ENCODE results near the gene NEAT1.
"Not testable (repeated sequence)": the region's sequence is repeated elsewhere in the genome, so short reads cannot be mapped to it uniquely, and the experiment has no call there.

NEAT1 gene

DNA sequence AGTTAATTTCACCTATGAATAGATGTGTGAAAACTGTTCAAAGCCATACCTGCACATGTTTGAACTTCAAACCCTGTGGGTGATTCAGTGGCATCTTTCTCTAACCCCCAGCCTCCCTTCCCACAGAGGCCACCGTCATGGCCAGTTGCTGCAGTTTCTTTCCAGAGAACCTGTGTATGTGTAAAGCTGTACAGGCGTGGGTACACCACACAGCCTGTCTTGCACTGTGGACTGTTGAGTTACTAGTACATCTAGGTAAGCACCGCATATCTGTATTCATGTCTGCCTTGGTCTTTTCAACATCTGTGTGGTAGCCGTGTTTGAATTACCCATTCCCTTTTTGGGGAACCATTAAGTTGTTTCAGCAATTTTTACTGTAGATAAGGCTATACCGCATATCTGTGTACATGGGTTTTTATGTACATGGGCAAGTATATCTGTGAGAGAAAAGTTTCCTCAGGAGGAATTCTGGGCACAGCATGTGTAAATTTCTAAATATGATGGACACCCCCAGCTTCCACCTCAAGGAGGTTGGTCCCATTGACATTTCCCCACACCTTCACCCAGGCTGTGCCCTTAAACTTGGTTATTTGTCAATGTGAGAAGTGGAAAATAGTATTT, 13.9 kb downstream of the NEAT1 start:
- no peak for DNase-seq

DNA sequence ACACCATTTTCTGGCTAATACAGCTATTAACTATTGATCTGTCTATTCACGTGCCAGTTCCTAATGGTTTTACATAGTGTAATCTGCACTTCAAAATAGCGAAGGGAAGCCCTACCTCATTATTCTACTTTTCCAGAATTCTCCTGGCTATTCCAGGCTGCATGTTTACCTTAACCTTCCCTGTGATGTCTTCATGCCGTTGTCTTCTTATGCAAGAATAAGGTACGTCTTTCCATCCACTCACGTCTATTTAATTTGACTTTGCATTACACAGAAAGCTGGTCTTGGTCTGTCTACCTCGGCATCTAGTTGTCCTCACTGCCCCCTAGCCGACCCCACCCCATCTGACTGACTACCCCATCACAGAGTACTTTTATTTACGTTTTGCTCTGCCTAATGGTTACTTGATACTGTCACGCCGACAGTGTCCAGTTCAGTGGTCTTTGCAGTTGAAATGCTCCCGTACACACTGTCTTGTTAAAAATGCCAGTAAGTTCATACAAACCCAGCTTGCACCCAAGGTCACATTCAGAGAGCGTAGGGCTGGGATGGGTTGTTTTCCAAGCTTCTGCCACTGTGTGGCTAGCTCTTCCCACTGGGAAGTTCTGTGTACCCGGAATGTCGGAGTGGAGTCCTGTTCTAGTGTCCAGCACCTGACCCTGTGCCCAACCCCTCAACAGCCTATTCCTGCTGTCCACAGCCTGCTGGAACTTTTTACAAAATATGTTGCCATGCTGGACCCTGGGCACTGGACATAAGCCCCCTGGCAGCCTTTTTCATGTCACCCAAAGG, 15.0 kb downstream of the NEAT1 start:
- no peak for DNase-seq

DNA sequence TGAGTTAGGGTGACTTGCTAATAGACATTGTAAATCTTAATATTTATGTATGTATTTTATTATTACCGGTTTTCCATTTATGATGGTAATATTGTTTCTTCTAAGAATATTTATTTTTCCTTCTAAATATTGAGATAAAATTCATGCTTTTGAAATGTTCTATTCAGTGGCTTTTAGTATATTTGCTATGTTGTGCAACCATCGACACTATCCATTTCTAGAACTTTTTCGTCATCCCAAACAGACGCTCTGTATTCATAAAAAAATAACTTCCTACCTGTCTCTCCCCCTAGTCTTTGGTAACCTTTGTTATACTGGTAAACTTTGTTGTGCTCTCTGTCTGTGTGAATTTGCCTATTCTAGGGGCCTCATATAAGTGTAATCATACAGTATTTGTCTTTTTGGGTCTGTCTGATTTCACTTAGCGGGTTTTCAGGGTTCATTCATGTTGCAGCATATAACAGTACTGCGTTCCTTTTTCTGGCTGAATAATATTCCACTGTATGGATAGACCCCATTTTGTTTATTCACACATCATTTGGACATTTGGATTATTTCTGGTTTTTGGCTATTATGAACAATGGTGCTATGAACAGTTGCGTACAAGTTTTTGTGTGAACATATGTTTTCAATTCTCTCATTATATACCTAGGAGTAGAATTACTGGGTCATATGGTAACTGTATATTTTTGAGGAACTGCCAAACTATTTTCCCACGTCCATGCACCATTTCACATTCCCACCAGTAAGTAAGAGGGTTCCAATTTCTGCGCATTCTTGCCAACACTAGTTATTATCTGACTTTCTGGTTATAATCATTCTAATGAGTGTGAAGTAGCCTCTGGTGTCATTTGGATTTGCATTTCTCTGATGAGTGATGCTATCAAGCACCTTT, 15.9 kb downstream of the NEAT1 start:
- no peak for DNase-seq

DNA sequence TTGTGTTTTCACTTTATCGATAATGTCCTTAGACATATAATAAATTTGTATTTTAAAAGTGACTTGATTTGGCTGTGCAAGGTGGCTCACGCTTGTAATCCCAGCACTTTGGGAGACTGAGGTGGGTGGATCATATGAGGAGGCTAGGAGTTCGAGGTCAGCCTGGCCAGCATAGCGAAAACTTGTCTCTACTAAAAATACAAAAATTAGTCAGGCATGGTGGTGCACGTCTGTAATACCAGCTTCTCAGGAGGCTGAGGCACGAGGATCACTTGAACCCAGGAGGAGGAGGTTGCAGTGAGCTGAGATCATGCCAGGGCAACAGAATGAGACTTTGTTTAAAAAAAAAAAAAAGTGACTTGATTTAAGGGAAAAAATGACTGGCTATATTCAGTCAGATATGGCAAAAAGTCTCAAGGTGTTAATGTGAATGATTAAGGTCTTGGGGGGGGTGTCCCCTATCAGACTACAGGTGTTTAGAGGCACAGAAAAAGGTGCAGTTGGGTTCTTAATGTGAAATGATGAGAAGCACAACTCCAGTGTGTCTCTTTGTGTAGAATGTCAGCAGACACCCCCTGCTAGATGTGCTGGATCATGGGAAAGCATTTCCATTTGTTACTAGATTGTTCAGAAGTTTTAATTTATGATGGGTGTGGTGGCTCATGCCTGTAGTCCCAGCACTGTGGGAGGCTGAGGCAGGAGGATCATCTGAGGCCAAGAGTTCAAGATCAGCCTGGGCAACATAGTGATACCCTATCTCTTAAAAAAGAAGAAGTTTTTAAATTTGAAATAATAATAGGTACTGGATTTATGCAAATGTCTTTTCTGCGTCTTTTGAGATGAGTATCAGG, 17.0 kb downstream of the NEAT1 start:
- DNase-seq, result no peak

DNA sequence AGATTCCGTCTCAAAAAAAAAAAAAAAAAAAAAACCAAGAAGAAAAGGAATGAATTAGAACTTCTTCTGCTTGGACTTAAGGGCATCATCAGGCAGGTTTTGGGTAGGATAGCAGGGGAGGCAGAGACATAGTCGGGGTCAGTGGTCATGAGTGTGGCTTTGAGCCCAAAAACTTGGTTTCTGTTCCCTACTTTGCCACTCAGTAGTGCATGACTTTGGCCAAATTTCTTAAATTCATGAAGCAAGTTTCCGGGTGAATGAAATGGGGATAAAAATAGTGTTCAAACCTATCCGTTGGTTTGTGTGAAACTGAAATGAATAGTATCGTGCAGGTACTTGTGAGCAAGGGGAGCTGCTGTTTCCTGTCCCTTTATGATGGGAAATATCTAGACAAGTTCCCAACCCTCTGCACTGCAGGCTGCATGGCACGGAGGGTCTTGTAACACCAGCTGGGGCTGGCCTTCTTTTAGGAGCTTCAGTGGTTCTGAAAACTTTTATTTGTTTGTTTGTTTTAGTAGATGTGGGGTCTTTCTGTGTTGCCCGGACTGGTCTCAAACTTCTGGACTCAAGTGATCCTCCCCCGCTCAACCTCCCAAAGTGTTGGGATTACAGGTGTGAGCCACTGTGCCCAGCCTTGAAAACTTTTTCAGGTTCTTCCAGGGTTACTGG, 18.4 kb downstream of the NEAT1 start:
- no peak for DNase-seq

DNA sequence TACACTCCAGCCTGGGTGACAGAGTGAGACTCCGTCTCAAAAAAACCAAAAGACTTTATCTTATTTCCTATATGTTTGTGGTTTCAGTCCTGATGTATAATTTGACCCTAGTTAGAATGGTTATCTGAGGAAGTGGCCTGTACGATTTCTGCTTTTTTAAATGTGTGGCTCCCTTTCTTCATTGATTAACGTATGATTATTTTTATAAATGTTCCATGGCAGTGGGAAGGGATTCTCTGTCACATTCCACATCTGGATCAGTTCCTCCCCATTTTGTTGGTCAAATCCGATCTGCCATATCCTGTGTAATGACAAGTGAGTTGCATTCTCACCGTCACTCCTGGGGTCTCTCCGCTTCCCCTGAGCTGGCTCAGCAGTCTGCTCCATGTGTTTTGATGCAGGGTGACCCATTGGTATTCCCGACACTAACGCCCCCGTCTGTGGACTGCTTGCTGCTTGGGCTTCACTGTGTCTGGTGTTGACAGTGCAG, 20.3 kb downstream of the NEAT1 start:
- DNase-seq, result no peak

DNA sequence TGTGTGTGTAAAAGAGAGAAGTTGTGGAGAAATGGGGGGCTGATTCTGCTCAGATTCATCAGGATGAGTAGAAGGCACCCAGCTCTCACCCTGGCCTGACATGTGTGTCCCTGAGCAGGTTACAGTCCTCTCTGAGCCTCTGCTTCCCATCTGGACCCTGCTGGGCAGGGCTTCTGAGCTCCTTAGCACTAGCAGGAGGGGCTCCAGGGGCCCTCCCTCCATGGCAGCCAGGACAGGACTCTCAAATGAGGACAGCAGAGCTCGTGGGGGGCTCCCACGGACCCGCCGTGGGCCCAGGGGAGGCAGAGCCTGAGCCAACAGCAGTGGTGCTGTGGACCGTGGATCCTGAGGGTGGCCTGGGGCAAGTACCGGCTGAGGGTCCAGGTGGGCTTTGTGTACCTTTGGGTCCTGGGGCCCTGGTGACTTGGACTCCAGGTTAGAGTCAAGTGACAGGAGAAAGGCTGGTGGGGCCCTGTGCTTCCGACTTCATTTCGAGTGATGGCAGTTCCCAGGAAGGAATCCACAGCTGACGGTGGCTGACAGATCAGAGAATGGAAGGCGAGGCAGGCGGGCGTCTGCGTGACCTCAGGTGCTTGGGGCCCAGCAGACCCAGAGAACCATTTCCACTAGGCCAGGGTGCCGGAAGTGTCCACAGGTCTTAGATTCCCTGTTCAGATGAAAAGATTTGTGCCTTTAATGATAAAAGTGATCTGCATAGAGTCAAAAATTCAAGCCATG, 21.9 kb downstream of the NEAT1 start:
- no peak for DNase-seq

DNA sequence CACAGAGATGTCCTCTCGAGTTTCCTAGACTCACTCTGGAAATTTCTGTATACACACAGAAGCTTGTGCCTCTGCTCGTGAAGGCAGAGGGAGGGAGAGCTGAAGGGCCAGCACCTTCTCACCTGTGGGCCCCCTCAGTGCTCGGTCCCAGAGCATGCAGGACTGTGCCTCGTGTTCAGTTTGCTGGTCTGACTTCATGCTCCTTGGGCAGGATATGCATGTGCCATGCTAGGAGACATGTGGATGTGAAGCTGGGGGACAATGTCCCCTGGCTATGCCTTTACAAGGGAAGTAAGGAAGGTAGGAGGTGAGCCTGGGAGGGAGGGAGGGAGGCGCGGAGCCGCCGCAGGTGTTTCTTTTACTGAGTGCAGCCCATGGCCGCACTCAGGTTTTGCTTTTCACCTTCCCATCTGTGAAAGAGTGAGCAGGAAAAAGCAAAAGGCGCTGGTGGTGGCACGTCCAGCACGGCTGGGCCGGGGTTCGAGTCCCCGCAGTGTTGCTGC, 22.6 kb downstream of the NEAT1 start:
- DNase-seq, result no peak

DNA sequence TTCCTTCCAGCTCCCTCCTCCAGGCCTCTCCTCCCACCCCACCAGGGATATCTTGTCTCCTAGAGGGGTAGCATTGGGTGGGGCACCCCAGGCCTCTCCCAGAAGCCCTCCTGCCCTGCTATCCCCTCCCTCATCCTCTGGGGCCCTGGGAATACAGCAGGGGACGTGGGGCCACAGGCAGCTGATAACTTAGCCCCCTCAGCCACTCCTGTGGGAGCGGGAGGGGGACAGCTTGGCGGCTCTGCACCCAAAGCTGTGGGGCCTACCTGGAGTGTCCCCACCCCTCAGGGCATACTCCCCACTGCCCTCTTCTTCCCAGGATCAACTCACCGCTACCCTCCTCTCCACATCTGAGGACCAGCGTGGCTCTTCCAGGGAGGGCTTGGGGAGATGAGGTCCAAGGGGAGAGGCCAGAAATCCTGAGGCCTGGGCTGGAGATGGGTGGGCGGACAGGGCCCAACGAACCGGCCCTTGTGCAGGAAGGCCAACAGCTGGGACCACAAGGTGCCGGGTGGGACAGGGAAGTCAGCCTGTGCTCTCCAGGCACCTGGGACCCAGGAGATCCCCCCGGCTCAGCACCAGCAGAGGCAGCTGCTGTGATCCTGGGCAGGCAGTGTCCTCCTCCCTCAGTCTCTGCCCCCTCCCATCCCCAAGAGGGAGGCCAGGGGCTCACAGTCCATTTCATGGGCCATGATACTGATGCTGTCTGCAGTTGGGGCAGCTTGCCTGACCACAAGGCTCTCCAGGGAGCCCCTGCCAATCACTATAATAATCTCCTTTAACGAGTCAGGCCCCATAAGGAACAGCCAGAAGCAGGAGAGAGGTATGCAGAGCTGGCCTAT, 23.2 kb downstream of the NEAT1 start:
- DNase-seq, result no peak

DNA sequence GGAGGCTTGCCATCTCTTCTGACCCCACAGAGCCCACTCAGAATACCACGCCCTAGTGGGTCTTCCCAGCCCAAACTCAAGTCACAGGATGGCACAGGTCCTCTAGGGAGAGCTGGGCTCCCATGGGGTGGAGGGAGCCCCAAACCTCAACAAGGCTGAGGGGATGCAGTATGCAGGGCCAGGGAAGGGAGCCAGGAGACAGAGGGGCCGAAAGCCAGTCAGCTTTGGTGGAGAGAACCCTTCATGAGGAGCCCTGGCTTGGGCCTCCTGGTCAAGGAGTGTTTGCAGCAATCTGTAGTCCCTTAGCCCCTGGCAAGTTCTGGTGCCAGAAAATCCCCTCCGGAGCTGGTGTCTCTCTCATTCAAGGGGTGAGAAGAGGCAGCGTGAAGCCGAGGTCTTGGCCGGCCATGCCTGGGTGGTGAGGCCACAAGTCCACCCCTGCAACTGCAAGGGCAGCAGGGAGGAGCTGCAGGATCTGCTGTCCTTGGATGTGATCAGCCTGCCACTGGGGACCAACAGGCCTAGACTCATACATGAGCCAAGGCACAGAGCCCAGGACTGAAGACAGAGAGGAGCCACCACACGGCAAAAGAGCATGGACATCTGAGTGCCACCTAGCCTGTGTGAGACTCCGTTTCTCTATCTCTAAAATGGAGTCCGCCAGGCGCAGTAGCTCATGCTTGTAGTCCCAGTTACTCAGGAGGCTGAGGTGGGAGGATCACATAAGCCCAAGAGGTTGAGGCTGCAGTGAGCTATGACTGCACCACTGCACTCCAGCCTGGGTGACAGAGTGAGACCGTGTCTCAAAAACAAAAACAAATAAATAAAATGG, 24.1 kb downstream of the NEAT1 start:
- DNase-seq, result no peak

DNA sequence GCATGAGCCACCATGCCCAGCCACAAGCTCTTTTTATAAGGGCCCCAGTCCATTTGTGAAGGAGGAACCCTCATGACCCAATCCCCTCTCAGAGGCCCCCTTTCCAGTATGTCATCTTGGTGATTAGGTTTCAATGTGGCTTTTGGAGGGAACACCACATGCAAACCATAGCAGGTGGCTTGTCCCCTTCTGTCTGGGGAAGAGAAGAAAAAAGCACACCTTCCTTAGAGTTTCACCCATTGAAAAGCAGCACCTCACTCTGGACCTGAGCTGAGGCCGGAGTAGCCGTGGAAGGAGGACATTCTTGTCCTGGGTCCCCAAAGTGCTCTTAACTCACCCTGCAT, 25.4 kb downstream of the NEAT1 start:
- no peak for DNase-seq

DNA sequence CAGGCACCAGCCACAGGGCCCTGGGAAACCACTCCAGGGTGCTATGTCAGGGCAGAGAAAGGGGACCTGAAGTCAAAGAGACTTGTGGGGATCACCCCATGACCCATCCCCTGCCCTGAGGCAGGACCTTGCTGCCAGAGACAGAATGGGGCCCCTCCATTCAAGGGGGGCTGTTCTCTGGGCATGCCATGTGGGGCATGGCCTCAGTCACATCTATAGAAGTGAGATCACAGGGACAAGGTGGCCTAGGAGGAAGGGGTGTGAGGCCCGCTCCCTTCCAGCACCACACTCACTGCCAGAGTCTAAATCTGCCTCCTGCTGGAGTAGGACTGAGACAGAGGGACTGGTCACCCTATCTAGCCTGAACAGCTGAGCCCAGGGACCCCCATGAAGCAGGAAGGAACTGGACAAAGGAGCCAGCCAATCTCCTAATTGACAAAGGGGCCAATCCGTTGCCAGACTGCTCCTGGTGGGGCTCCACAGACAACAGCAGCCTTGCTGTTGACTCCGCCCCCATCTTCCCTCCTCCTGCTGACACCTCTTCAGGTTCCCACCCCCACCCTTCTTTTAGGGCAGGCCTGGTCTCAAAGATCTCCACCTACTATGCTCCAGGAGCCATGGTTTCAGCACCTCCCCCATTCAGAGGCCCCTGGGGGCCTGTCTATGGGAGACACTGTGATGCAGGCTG, 26.0 kb downstream of the NEAT1 start:
- DNase-seq, result no peak

DNA sequence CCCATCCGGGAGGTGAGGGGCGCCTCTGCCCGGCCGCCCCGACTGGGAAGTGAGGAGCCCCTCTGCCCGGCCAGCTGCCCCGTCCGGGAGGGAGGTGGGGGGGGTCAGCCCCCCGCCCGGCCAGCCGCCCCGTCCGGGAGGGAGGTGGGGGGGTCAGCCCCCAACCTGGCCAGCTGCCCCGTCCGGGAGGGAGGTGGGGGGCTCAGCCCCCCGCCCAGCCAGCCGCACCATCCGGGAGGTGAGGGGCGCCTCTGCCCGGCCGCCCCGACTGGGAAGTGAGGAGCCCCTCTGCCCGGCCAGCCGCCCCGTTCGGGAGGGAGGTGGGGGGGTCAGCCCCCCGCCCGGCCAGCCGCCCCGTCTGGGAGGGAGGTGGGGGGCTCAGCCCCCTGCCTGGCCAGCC, 28.7 kb downstream of the NEAT1 start:
- DNase-seq, result not testable (repeated sequence)

DNA sequence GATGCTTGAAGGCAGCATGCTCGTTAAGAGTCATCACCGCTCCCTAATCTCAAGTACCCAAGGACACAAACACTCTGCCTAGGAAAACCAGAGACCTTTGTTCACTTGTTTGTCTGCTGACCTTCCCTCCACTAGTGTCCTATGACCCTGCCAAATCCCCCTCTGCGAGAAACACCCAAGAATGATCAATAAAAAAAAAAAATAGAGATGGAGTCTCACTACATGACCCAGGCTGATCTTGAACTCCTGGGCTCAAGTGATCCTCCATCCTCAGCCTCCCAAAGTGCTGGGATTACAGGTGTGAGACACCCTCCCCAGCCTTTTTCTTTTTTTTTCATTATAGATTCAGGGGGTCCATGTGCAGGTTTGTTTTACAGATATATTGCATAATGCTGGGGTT, 29.7 kb downstream of the NEAT1 start:
- DNase-seq, result not testable (repeated sequence)

DNA sequence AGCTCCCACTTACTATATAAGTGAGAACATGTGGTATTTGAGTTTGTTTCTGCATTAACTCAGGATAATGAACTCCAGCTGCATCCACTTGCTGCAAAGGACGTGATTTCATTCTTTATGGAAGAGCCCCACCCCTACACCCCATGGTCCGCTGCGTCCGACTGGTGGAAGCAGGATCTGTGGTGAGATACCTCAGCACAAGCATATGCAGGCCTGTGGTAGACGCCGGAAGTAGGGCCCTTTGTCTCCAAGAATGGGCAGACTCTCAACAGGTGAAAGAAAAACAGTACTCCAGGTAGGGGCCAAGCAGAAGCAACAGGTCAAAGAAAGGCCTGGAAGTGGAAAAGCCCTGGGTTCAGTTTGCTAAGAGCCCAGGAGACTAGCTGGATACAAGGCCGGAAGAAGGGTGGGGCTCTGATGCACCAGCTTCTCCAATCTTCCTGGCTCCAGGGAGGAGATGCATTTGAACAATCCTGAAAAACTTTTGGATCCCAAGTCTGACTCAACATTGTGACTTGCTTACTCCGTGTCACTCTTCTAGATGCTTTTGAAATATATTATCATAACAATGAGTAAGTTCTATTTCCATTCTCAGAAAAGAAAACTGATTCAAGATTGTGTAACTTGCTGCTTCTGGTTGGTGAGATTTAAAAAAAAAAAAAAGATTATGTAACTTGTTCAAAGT, 30.4 kb downstream of the NEAT1 start:
- DNase-seq, result peak; percentile 68

DNA sequence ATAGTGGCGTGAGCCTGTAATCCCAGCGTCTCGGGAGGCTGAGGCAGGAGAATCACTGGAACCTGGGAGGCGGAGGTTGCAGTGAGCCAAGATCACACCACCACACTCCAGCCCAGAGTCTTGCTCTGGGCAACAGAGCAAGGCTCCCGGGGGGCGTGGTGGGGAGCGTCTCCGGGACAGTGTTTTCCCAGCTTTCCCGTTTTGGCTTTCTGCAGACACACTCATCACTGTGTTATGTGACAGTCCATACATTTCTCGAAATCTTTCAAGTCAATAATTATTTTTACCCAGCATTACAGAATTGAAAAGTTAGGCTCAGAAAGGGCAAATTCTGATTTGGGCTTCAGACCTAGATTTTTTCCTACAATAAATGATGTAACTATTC, 31.7 kb downstream of the NEAT1 start:
- DNase-seq, result no peak

DNA sequence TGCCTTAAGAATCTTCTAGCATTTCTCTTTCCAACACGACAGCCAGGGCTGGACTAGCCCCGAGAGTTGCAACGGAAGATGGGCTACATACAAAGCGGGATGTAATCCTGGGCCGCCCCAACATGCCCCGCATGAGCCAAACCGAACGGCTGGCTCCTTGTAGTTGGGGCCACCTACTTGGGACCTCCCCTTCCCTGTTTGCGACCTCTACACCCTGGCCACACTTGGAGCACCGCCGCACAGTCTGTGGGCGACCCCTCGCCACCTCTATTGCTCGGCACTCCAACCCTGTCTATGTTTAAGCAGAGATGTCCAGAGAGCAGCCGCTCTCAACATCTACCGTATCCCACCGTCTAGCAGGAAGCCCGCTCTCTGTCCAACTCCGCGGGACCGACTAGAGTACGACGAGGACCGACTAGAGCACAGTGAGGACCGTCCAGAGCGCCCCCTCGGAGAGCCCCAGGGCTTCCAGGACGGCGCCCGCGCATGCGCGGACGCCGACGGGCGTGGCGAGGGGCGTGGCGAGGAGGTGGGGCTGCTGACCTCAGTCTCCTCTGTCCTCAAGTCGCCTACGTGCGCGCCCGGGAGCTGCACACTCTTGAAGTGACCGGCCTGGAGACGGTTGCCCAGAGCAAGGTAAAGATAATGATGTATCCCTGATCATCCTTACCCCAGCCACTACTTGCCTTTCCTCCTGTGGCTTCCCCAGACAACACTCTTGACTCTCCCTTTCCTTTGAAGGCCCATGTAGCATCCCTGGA, 32.3 kb downstream of the NEAT1 start:
- DNase-seq, result peak; percentile 93

Measured in right forelimb (tissue), 1 donor.